Karpas-422 (cell line): ENCODE measurements around the gene RAB13. TPM values are rescaled to one million over a fixed set of nuclear protein-coding genes. Genes with fewer than 3 reads are reported as not detected.

ENCODE experiments used
- DNase-seq: peaks from one replicate; pipeline ENCODE4 v3.0.0-alpha.2; 2015
- H2AFZ ChIP-seq: fragments of 200-600 bp; sonication (generic); 2 replicates; pipeline ENCODE4 v1.6.1; 2014; ENCODE audit warnings: antibody characterized with exemption, low read length, mixed read lengths
- H3K27ac ChIP-seq: fragments of 200-600 bp; sonication (generic); 2 replicates; pipeline ENCODE4 v1.5.1; 2014; ENCODE audit warnings: mild to moderate bottlenecking, low read length, moderate library complexity
- H3K27me3 ChIP-seq: fragments of 200-600 bp; sonication (generic); 2 replicates; pipeline ENCODE4 v1.6.1; 2014; ENCODE audit warnings: low read length, mixed read lengths
- H3K36me3 ChIP-seq: fragments of 200-600 bp; sonication (generic); 2 replicates; pipeline ENCODE4 v1.6.1; 2014; ENCODE audit warnings: low read length, mixed read lengths; ENCODE audit not compliant: insufficient read depth
- H3K4me1 ChIP-seq: fragments of 200-600 bp; sonication (generic); 2 replicates; pipeline ENCODE4 v1.6.1; 2014; ENCODE audit warnings: mild to moderate bottlenecking, low read length, mixed read lengths
- H3K4me2 ChIP-seq: fragments of 200-600 bp; sonication (generic); 2 replicates; pipeline ENCODE4 v1.6.1; 2014; ENCODE audit warnings: low read length, low read depth, mild to moderate bottlenecking; ENCODE audit not compliant: poor library complexity, severe bottlenecking
- H3K4me3 ChIP-seq: fragments of 200-600 bp; sonication (generic); 2 replicates; pipeline ENCODE4 v1.5.1; 2014; ENCODE audit warnings: mild to moderate bottlenecking, antibody characterized with exemption, low read length, mixed read lengths
- H3K79me2 ChIP-seq: fragments of 200-600 bp; sonication (generic); 2 replicates; pipeline ENCODE4 v1.6.1; 2014; ENCODE audit warnings: mild to moderate bottlenecking, low read length, mixed read lengths
- H3K9ac ChIP-seq: fragments of 200-600 bp; sonication (generic); 2 replicates; pipeline ENCODE4 v1.6.0; 2014; ENCODE audit warnings: low read length
- H3K9me2 ChIP-seq: fragments of 200-600 bp; sonication (generic), shearing (Covaris generic); replicated peaks from 2 replicates; pipeline ENCODE4 v1.6.0; 2014; ENCODE audit warnings: mild to moderate bottlenecking, low read length, moderate library complexity; ENCODE audit not compliant: insufficient read depth
- H3K9me3 ChIP-seq: fragments of 300-700, 200-600 bp; sonication (generic); 2 replicates; pipeline ENCODE4 v1.6.1; 2014; ENCODE audit warnings: low read length, mixed read lengths
- H4K20me1 ChIP-seq: fragments of 200-600 bp; sonication (generic); 2 replicates; pipeline ENCODE4 v1.6.1; 2014; ENCODE audit warnings: mild to moderate bottlenecking, antibody characterized with exemption, low read length, low read depth; ENCODE audit not compliant: insufficient read depth
- total RNA-seq: library from RNA; depleted of rRNA; stranded (reverse); fragments of >200 nt; shearing (Covaris generic); gene quantifications from 2 replicates; pipeline ENCODE4 v1.2.3, GENCODE V29; 2014; ENCODE audit warnings: low replicate concordance

Gene RAB13
- total RNA-seq, 1 experiment from 2014 or later, result 5.8 TPM

DNA sequence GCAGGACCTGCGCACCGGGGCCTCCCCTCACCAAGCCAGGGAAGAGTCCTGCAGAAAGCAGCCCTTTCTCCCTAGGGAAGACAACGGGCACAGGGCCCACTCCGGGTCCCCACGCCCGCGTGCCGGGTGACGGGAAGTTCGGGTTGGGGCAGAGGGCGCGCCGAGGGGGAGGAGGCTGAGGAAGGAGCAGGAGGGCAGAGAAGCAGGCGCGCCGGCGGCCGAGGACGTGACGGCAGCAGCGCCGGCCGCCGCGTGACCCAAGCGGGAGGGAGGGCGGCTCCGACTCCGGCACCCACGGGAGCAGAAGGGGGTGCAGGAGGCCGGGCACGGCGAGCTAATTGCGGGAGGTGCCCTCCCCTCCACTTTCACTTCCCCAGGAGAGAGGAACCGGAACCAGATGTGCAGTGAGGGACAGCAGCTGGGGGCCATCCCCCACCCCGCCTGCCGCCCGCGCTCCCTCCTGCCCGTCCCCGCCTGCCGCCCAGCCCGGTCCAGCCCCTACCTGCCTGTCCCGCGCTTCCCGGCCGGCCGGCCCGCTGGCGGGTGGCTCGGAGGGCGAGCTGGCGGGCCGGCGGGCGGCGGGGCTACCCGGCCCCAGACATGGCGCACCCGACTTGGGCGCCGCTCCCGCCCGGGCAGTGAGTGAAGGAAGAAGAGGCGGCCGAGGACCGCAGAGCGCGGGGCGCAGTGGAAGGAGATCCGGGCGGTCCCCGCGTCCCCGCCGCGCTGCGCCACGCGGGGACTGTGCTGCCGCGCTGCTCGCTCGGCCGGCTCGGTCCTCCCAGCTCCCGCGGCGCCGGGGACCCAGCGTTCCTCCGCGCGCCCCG is 40.1 kb downstream of the RAB13 start:
- Histone ChIP-seq H3K4me1 (peaks cover 37% of the 10 kb centered on the region), H3K9me3 (no peaks in the 10 kb centered on the region), H3K4me3 (peak overlapping the region; percentile 78), H3K4me2 (peak overlapping the region; percentile 98), H3K27me3 (no peaks in the 10 kb centered on the region), H4K20me1 (no peaks in the 10 kb centered on the region), H3K79me2 (peaks cover 32% of the 10 kb centered on the region), H3K36me3 (peaks cover 14% of the 10 kb centered on the region), H3K27ac (peak overlapping the region; percentile 96), H3K9ac (peak overlapping the region; percentile 94), H3K9me2 (no peaks in the 10 kb centered on the region), H2AFZ (no peak overlapping the region)
- peak; percentile 98 for DNase-seq

DNA sequence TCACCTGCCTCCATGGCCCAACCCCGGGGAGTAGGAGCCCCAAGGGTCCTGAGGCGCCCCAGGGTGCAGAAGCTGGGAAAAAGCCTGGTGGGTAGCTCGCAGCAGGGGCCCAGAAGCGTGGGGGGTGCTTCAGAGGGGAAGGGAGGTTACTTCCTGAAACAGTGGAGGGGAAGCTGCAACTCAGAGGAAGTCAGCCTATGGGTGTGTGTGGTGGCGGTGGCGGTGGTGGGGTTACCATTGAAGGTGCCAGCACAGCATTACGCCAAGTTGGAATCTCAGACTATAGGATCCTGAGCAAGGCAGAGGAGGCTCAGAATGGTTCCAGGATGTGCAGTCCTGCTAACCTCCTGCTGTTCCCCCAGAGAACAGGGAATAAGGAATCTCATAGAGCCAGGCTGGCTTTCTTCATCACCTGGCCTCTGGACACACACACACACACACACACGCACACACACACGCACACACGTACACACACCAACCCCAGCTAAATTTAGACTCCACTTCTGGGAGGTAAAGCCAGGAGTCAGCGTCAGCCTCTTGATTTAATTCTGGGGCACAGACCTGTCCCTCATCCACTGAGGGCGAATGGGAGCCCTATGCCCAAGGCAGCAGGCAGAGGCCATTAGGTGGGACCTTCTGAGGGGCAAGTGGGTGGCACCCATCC is 40.9 kb downstream of the RAB13 start:
- H3K36me3 ChIP-seq, result peaks cover 17% of the 10 kb centered on the region
- peaks cover 32% of the 10 kb centered on the region for H3K79me2 ChIP-seq
- no peaks in the 10 kb centered on the region for H4K20me1 ChIP-seq
- H3K9ac ChIP-seq, result peak overlapping the region; percentile 94
- H3K4me3 ChIP-seq, result peak overlapping the region; percentile 78
- DNase-seq, result peak; percentile 93
- no peak overlapping the region for H2AFZ ChIP-seq
- H3K27me3 ChIP-seq, result no peaks in the 10 kb centered on the region
- H3K27ac ChIP-seq, result peak overlapping the region; percentile 96
- no peaks in the 10 kb centered on the region for H3K9me3 ChIP-seq
- no peaks in the 10 kb centered on the region for H3K9me2 ChIP-seq
- H3K4me1 ChIP-seq, result peaks cover 37% of the 10 kb centered on the region
- peak overlapping the region; percentile 98 for H3K4me2 ChIP-seq

- no peaks in the 10 kb centered on the region for H3K27me3 ChIP-seq
- no peaks in the 10 kb centered on the region for H3K9me2 ChIP-seq
- H3K4me3 ChIP-seq, result peak overlapping the region; percentile 78
- H3K4me2 ChIP-seq, result peak overlapping the region; percentile 98
- peaks cover 17% of the 10 kb centered on the region for H3K36me3 ChIP-seq
- H3K9me3 ChIP-seq, result no peaks in the 10 kb centered on the region
- DNase-seq, result peak; percentile 56
- H3K9ac ChIP-seq, result peak overlapping the region; percentile 94
- H3K4me1 ChIP-seq, result peaks cover 37% of the 10 kb centered on the region
- H3K79me2 ChIP-seq, result peaks cover 32% of the 10 kb centered on the region
- peak overlapping the region; percentile 96 for H3K27ac ChIP-seq
- no peak overlapping the region for H2AFZ ChIP-seq
- H4K20me1 ChIP-seq, result no peaks in the 10 kb centered on the region
These were observed 41.4 kb downstream of the RAB13 start for GRCh38 chr1:153944827-153945117.

DNA sequence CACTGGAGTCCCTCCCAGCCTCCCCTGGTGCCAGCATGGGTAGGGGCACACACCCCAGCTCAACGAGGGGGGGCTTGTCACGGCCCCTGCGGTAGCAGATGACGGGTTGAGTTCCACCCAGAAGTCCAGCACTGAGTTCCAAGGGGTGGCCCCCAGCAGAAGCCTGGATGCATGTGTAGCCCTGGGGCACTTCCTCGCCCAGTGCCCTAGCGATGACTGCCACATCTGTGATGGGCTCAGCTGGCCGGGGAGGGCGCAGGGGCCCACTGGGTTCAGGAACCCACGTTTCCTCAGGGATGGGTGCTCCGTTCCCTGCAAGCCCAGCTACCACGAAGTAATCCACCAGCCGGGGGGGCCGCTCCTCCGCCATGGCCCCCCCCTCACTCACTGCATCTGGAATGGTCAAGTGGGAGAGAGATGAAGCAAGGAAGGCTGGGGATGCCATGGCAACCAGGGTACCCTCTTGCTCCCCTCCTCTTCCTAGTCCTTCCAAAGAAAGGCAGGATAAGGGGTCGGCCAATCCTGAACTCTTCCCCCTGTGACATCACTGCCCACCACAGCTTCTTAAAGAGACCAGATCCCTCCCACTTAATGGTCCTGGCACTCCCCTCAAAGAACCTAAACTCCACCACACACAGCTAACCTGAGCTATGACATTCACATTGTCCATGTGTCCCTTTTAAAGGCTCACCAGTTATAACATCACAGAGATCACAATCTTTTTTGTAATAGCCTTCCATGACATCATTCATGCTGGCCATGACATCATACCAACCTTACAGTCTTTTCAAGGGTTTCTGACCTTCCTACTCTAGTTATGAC is 41.9 kb downstream of the RAB13 start:
- H3K27me3 ChIP-seq, result no peaks in the 10 kb centered on the region
- DNase-seq, result no peak
- no peaks in the 10 kb centered on the region for H4K20me1 ChIP-seq
- H3K9ac ChIP-seq, result peak overlapping the region; percentile 94
- peaks cover 32% of the 10 kb centered on the region for H3K79me2 ChIP-seq
- H3K9me3 ChIP-seq, result no peaks in the 10 kb centered on the region
- no peaks in the 10 kb centered on the region for H3K9me2 ChIP-seq
- H3K4me3 ChIP-seq, result peak overlapping the region; percentile 78
- H3K4me2 ChIP-seq, result peak overlapping the region; percentile 98
- H3K36me3 ChIP-seq, result peaks cover 17% of the 10 kb centered on the region
- H2AFZ ChIP-seq, result no peak overlapping the region
- H3K27ac ChIP-seq, result peak overlapping the region; percentile 96
- peaks cover 37% of the 10 kb centered on the region for H3K4me1 ChIP-seq

DNA sequence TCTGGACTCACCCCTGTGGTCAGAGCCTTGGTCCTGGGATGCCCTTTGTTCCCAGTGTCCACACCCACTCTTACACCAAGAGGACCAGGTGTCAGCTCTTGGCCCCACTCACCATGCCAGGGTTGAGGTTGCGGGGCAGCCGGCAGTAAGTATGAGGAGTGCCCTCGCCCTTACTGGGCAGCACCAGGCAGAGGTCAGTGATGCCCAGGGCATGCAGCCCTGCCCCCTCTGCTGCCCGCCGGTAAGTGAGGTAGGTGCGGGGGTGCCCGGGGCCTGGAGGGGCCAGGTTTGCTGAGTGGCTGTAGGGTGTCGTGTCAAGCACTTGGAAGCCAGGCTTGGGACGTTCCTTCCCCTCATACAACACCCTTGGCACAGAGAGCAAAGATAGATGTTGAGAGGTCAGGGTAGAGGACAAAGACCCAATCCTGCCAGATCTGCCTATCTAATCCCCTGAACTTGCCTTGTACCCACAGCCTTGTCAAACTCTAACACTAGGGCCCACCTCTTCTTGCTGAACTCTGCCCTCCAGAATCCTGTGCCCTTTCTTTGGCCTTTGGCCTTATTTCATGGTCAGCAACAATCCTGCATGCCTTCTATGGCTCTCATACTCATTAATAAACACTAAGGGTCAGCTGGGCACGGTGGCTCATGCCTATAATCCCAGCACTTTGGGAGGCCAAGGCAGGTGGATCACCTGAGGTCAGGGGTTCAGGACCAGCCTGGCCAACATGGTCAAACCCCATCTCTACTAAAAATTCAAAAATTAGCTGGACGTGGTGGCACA is 43.2 kb downstream of the RAB13 start:
- peaks cover 32% of the 10 kb centered on the region for H3K79me2 ChIP-seq
- no peak for DNase-seq
- no peak overlapping the region for H3K4me2 ChIP-seq
- no peaks in the 10 kb centered on the region for H3K27me3 ChIP-seq
- no peaks in the 10 kb centered on the region for H3K9me3 ChIP-seq
- H4K20me1 ChIP-seq, result no peaks in the 10 kb centered on the region
- H3K9me2 ChIP-seq, result no peaks in the 10 kb centered on the region
- H3K9ac ChIP-seq, result no peak overlapping the region
- H3K36me3 ChIP-seq, result peaks cover 21% of the 10 kb centered on the region
- no peak overlapping the region for H3K27ac ChIP-seq
- H3K4me3 ChIP-seq, result no peak overlapping the region
- H3K4me1 ChIP-seq, result peaks cover 30% of the 10 kb centered on the region
- H2AFZ ChIP-seq, result no peak overlapping the region

DNA sequence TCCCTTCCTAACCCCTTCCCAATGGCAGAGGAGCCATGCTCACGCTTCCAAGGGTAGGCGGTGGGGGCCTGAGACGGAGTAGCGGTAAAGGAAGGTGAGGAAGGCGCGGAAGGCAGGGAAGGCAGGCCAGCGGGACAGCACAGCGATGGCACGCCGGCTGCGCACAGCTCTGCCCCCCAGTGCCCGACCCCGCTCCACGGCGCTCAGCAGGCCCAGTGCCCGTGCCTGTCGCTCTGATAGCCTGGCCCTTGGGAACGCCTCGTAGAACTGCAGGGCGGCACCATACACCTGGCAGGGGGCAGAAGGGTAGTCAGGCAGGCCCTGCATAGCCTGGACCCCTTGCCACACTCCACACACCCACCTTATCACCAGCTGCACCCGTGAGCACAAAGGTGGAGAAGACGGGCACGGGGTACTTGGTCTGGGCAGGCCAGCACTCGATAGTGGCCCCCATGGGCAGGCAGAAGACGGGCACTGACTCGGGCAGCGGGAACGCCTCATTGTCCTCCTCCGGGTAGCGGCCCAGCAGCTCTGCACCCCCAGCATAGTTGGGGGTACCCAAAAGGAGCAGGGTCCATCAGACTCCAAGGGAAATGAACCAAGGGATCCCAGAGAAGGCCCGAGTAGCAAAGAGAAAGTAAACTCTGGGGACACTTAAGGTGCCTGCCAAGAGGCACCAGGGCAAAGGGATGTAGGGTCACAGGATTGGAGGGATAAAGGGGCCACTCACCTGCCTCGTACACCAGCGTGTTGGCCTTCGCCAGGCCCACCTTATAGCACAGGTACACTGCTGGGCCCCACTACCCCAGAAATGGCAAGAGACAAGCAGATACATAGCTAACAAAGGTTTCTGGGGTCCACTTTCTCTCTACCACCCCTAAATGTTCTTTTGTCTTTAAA is 44.1 kb downstream of the RAB13 start:
- Histone ChIP-seq H3K27me3 (no peaks in the 10 kb centered on the region), H3K9me3 (no peaks in the 10 kb centered on the region), H3K79me2 (peaks cover 32% of the 10 kb centered on the region), H3K9ac (no peak overlapping the region), H3K4me1 (peaks cover 23% of the 10 kb centered on the region), H3K36me3 (peaks cover 29% of the 10 kb centered on the region), H3K4me2 (no peak overlapping the region), H3K9me2 (no peaks in the 10 kb centered on the region), H3K4me3 (no peak overlapping the region), H3K27ac (no peak overlapping the region), H2AFZ (no peak overlapping the region), H4K20me1 (no peaks in the 10 kb centered on the region)
- no peak for DNase-seq

DNA sequence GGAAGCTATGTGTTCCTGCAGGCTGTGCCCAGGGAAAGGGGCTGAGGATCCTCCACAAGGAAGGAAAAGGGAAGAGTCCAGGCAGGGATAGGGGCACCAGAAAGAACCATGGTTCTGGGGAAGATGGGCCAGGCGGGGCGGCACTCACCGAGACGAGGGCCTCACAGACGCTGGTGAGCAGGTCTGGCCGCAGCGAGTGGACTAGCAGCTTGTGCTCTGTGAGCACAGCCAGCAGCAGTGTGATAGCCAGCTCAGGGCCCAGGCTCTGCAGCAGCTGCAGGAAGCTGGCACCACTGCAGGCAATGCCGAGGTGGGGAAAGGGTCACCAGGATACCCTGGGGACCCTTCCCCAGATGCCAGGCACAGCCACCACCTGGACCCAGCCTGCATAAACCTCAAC is 45.4 kb downstream of the RAB13 start:
- Histone ChIP-seq H3K27ac (no peak overlapping the region), H2AFZ (no peak overlapping the region), H3K4me3 (no peak overlapping the region), H3K79me2 (peaks cover 32% of the 10 kb centered on the region), H4K20me1 (no peaks in the 10 kb centered on the region), H3K9me3 (no peaks in the 10 kb centered on the region), H3K9me2 (no peaks in the 10 kb centered on the region), H3K4me2 (no peak overlapping the region), H3K4me1 (peaks cover 18% of the 10 kb centered on the region), H3K9ac (no peak overlapping the region), H3K27me3 (no peaks in the 10 kb centered on the region), H3K36me3 (peaks cover 38% of the 10 kb centered on the region)
- no peak for DNase-seq
